Body of pancreas (tissue), 4 donors: ENCODE measurements around the gene PAM.

ENCODE experiments used
- CTCF ChIP-seq, 7 experiments: fragments of 450-650 bp in 4 of 7; fragments of 200-600 bp in 3 of 7; sonication (generic) in 3 of 7; IDR thresholded peaks; one replicate each; pipeline ENCODE4 v1.5.1; 2016 to 2019; ENCODE audit warnings: antibody characterized with exemption in 7 of 7
- POLR2A ChIP-seq, 3 donors: fragments of 450-650 bp; IDR thresholded peaks; one replicate each; pipeline ENCODE4 v1.6.1; 2016; ENCODE audit warnings: antibody characterized with exemption in 3 of 3, mild to moderate bottlenecking in 2 of 3

GRCh38 chr5:102867992-102868662 lies 113.0 kb downstream of the PAM start:
- TF ChIP-seq CTCF (IDR thresholded peaks at IDR 0.05) (no peak), POLR2A (IDR thresholded peaks at IDR 0.05) (no peak)
